NCI-H748 (cell line): ENCODE results near the gene NRF1.

ENCODE experiments used
- DNase-seq: peaks from one replicate; lab custom pipeline; 2025; ENCODE audit not compliant: unreplicated experiment; lab: John Stamatoyannopoulos, UW

Gene NRF1

GRCh38 chr7:129796186-129796775 lies 184.8 kb downstream of the NRF1 start:
- no peak for DNase-seq

GRCh38 chr7:129797214-129797789 lies 185.8 kb downstream of the NRF1 start:
- DNase-seq: no peak

- no peak for DNase-seq
Observed at GRCh38 chr7:129798616-129799349, 187.3 kb downstream of the NRF1 start.

GRCh38 chr7:129799350-129799955 lies 187.9 kb downstream of the NRF1 start:
- DNase-seq: no peak

- no peak for DNase-seq
Observed at GRCh38 chr7:129800901-129801300, 189.4 kb downstream of the NRF1 start.

GRCh38 chr7:129801882-129802281 lies 190.4 kb downstream of the NRF1 start:
- peak; percentile 83 for DNase-seq

- no peak for DNase-seq
Observed at GRCh38 chr7:129803546-129804081, 192.1 kb downstream of the NRF1 start.

- DNase-seq: no peak
Observed at GRCh38 chr7:129804111-129804889, 192.8 kb downstream of the NRF1 start.

- no peak for DNase-seq
Observed at GRCh38 chr7:129804890-129805719, 193.6 kb downstream of the NRF1 start.
